Right atrium auricular region (tissue), 2 donors: Measurements from ENCODE around the gene BAIAP2. TPM values are rescaled to one million over a fixed set of nuclear protein-coding genes. Genes with fewer than 3 reads are reported as not detected.
A peak's percentile ranks its signal among the peaks of the same experiment; 100 is the strongest.

Experiments used
- DNase-seq: peaks from one replicate; pipeline ENCODE4 v3.0.0-alpha.2; 2019; ENCODE audit warnings: low spot score
- H3K27ac ChIP-seq, 2 donors: fragments of 200-600 bp; sonication (generic); 1 replicate in 1 of 2; 2 replicates in 1 of 2; pipeline ENCODE4 v1.5.1; 2016 to 2019
- H3K27me3 ChIP-seq, 2 donors: fragments of 200-600 bp; sonication (generic); one replicate each; pipeline versions ENCODE4 v1.5.1 to v1.6.0; 2017 to 2019
- H3K36me3 ChIP-seq: fragments of 200-600 bp; sonication (generic); one replicate; pipeline ENCODE4 v1.5.1; 2016
- H3K4me1 ChIP-seq, 2 donors: fragments of 200-600 bp; sonication (generic); one replicate each; pipeline versions ENCODE4 v1.5.1 to v1.6.0; 2017 to 2019
- H3K4me3 ChIP-seq, 2 donors: fragments of 200-600 bp; sonication (generic); 1 replicate in 1 of 2; 2 replicates in 1 of 2; pipeline ENCODE4 v1.5.1; 2017 to 2019; ENCODE audit warnings: mild to moderate bottlenecking in 1 of 2, moderate library complexity in 1 of 2
- H3K9me3 ChIP-seq, 2 donors: fragments of 200-600 bp; sonication (generic); one replicate each; pipeline ENCODE4 v1.5.1; 2019
- CTCF ChIP-seq, 2 donors: fragments of 200-600 bp; sonication (generic); IDR thresholded peaks; one replicate each; pipeline ENCODE4 v1.5.1; 2019; ENCODE audit warnings: antibody characterized with exemption in 2 of 2
- total RNA-seq, 2 donors: library from RNA; depleted of rRNA; stranded (reverse); fragments of >200 nt; gene quantifications; one replicate each; pipeline ENCODE4 v1.1.0, GENCODE V29; 2016

BAIAP2 gene
- total RNA-seq, 2 donors from 2014 or later: 27.9 to 36.5 TPM

GRCh38 chr17:81003711-81004475 is 31.1 kb upstream of the BAIAP2 start:
- H3K27ac ChIP-seq: no peak overlapping the region
- DNase-seq: no peak
- peak overlapping the region in 1 of 2 donors; percentile 34 for H3K4me3 ChIP-seq
- peaks cover 6 to 17% of the 10 kb centered on the region in 2 donors for H3K27me3 ChIP-seq
- peaks cover 9% of the 10 kb centered on the region for H3K36me3 ChIP-seq
- H3K4me1 ChIP-seq: peaks cover 0 to 38% of the 10 kb centered on the region in 2 donors
- no peak for TF ChIP-seq CTCF (IDR thresholded peaks at IDR 0.05)
- no peaks in the 10 kb centered on the region for H3K9me3 ChIP-seq

GRCh38 chr17:81006891-81007290 is 28.1 kb upstream of the BAIAP2 start:
- H3K9me3 ChIP-seq: peaks cover 0 to 14% of the 10 kb centered on the region in 2 donors
- no peak for TF ChIP-seq CTCF (IDR thresholded peaks at IDR 0.05)
- H3K4me1 ChIP-seq: peaks cover 0 to 21% of the 10 kb centered on the region in 2 donors
- H3K27ac ChIP-seq: no peak overlapping the region
- no peaks in the 10 kb centered on the region for H3K36me3 ChIP-seq
- no peak for DNase-seq
- peaks cover 6 to 17% of the 10 kb centered on the region in 2 donors for H3K27me3 ChIP-seq
- no peak overlapping the region for H3K4me3 ChIP-seq

- H3K27me3 ChIP-seq: peaks cover 6 to 17% of the 10 kb centered on the region in 2 donors
- no peak overlapping the region for H3K4me3 ChIP-seq
- no peak overlapping the region for H3K27ac ChIP-seq
- TF ChIP-seq CTCF (IDR thresholded peaks at IDR 0.05): no peak
- peaks cover 0 to 14% of the 10 kb centered on the region in 2 donors for H3K9me3 ChIP-seq
- H3K4me1 ChIP-seq: peaks cover 0 to 11% of the 10 kb centered on the region in 2 donors
- no peak for DNase-seq
- H3K36me3 ChIP-seq: no peaks in the 10 kb centered on the region
Measured at GRCh38 chr17:81008140-81008539, 26.8 kb upstream of the BAIAP2 start.

- peaks cover 0 to 14% of the 10 kb centered on the region in 2 donors for H3K9me3 ChIP-seq
- DNase-seq: no peak
- no peak for TF ChIP-seq CTCF (IDR thresholded peaks at IDR 0.05)
- H3K36me3 ChIP-seq: no peaks in the 10 kb centered on the region
- H3K4me3 ChIP-seq: no peak overlapping the region
- peaks cover 0 to 5% of the 10 kb centered on the region in 2 donors for H3K4me1 ChIP-seq
- no peak overlapping the region for H3K27ac ChIP-seq
- H3K27me3 ChIP-seq: peaks cover 0 to 8% of the 10 kb centered on the region in 2 donors
Measured at GRCh38 chr17:81009136-81009535, 25.8 kb upstream of the BAIAP2 start.

GRCh38 chr17:81010935-81011334 is 24.0 kb upstream of the BAIAP2 start:
- no peak for TF ChIP-seq CTCF (IDR thresholded peaks at IDR 0.05)
- no peaks in the 10 kb centered on the region for H3K4me1 ChIP-seq

More at GRCh38 chr17:81010935-81011334, 24.0 kb upstream of the BAIAP2 start:
- Histone ChIP-seq H3K27ac (no peak overlapping the region), H3K9me3 (peaks cover 0 to 14% of the 10 kb centered on the region in 2 donors), H3K27me3 (no peaks in the 10 kb centered on the region), H3K36me3 (no peaks in the 10 kb centered on the region), H3K4me3 (no peak overlapping the region)
- no peak for DNase-seq
